NOMO-1 (cell line): ENCODE results near the gene TRIM33.
"Not testable (repeated sequence)": the region's sequence is repeated elsewhere in the genome, so short reads cannot be mapped to it uniquely, and the experiment has no call there.

Experiments
- DNase-seq, 2 experiments: peaks; one replicate each; lab custom pipeline; 2025; ENCODE audit not compliant: unreplicated experiment in 2 of 2; lab: John Stamatoyannopoulos, UW

The TRIM33 gene

DNA sequence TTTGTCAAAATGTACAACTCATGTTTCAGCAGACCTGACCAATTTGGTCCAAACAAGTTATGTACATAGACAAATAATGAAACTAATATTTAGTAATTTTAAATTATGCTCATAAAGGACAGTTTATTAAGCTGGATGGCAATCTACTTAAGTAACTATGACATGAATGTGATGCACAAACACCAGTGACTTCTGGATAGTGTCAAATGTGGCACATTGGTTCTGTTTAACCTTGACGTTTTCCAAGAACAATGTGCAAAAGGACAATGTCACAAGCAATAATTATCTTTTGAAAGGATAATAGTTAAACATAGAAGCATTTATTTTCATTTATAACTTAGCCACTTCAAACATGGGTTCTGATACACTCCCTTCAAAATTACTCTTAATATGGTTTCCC is 80.0 kb downstream of the TRIM33 start:
- no peak for DNase-seq

DNA sequence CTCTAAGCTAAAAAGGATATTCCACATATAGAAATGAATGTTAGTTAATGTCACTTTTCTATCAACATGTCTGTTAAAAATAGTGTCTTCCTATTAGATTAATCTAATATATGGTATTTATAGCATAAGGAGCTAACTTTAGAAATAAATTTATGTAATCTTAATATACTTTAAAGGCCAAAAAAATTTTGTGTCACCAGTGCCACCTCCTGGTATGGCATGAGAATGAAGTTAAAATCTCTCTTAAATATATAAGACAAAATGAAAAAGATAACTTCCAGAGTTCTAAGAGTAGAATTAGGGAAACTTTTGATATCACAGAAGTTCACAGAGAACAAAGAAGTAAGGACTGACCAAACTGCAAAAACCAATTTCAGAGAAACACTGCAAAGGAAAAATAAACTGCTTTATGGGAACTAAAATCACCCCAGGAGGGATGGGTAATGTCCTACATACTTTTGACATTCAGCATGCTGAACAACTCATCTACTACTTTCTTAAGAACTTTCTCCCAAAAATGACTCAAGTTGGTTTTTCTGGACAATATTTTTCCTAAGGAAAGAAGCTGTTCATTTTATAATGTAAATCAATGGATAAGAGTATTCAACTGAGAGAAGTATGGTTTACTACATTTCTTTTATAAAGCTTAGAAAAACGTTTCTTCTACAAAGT is 82.8 kb downstream of the TRIM33 start:
- DNase-seq: peak in 1 of 2 experiments; percentile 11

DNA sequence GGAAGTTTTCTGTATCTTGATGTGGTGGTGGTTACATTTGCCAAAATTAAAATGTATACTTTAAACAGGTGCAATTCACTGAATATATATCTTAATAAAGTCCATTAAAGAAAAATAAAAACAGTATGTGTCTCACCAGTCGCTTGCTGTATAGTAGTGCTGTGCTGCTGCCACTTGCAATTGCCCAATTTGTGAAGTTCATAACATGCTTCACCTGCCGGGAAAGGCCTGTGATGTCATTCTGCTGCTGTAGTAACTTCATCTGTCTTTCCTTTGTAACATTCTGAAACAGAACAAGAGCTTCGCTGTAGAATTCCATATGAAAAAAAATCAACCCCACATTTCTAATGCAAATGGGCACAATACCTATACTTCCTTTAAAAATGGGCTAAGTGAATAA is 83.4 kb downstream of the TRIM33 start:
- DNase-seq: no peak

DNA sequence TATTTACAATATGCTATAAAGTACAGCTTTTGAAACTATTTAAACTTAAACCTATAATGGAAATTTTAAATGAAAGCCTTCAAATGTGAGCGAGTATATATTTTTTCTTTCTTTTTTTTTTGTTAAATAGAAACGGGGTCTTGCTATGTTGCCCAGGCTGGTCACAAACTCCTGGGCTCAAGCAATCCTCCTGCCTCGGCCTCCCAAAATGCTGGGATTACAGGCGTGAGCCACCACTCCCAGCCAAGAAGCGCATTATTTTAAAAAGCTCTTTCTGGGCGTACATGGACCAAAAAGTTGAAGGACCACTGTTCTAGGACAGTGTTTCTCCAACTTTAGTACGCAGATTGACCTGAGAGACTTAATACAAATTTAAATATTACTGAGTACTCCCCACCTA is 87.5 kb downstream of the TRIM33 start:
- no peak for DNase-seq

DNA sequence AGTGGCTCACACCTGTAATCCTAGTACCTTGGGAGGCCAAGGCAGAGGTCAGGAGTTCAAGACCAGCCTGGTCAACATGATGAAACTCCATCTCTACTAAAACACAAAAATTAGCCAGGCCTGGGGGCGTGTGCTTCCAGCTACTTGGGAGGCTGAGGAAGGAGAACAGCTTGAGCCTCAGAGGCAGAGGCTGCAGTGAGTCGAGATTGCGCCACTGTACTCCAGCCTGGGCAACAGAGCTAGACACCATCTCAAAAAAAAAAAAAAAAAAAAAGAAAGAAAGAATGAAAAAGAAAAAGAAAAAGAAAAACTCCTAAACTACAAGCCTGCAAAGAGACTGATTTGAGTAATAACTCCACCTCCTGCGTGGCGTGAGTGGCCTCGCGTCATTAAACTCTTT is 92.1 kb downstream of the TRIM33 start:
- DNase-seq: not testable (repeated sequence)

DNA sequence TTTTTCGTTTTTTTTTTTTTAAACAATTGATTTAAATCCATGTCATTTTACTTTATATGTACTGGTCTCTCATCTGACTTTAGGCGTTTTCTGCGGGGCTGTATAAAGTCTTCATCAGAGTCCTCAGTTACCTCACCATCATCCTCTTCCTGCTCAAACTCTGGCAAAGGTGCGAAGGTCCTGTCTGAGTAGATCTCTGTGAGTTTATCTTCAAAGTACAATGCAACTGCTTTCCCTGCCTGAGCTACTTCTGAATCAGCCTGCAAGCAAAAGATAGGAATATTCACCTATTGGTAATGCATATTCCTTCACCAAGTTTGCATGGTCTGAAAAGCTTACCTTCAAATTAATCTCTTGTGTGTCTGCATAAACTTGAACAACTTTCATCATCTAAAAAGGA is 113.4 kb downstream of the TRIM33 start:
- no peak for DNase-seq

DNA sequence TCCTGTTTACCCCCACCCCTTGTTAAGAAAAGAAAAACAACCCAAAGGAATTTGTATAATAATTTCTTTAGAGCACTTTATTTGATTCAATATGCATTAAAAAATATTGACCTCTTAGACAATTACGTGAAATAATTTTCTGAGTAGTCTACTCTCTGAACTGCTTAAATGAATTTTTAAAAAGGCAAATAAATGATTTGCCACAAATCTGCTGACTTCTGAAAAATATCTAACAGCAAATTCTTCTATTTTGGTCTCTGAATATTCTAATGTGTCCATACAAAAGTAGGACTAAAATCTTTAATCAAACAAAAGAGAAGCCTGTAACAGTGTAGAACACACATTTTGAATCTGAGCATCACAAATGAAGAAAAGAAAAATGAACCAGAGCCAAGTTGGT is 115.1 kb downstream of the TRIM33 start:
- no peak for DNase-seq

DNA sequence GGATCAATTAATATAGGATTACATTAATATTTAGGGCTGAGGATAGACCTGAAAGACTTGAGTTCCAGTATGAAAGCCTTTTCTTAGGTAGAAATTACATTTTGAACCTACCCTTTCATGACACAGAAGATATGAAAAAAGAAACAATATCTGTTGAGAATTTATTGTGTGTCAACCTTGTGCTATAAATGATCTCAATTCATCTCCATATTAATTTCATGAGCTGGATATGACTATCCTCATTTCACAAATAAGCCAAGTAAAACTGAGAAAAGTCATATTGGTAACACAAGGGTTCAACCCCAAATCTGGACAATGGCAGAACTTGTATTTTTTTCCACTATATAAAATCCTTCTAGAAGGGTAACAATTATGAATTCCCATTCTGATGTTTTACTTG is 120.0 kb downstream of the TRIM33 start:
- no peak for DNase-seq

DNA sequence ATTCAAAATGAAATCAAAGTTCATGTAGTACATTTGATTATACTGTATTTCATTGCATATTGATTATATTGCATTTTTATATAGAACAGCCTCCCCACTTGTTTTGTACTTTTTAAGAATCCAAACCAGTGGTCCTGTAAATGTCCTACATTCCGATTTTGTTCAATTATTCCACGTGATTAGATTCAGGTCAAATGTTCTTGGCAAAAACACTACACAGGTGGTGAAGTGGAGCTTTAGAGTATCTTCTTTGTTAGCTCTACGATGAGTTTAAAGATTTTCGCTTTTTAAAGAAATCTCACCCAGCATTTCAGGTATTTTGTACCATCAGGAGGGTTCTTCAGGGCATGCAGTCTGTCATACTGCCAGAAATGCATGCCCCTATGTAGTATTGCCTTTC is 120.6 kb downstream of the TRIM33 start:
- no peak for DNase-seq

DNA sequence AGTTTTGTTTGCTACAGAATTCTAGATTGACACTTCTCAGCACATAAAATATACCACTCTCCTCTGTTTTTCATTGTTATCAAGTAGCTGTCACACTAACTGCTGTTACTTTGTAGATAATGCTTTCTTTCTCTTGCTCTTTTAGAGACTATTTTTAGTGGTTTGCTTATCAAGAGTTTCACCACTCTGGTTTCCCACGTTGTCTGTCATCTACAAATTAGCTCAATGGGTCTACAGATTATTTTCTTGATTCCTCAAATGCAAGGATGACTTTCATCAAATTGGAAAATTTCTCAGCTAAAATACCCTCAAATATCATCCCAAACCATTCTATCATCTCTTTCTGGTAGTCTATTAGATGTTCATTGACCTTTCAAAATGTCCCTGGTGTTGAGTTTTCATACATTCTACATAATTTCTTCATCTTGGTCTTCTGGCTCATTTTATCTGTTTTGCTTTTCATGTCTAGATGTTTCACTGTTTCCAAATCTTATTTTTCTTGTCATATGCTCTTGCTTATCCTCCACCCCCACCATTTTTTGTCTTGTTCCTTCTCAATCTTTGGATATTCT is 122.5 kb downstream of the TRIM33 start:
- DNase-seq: no peak

DNA sequence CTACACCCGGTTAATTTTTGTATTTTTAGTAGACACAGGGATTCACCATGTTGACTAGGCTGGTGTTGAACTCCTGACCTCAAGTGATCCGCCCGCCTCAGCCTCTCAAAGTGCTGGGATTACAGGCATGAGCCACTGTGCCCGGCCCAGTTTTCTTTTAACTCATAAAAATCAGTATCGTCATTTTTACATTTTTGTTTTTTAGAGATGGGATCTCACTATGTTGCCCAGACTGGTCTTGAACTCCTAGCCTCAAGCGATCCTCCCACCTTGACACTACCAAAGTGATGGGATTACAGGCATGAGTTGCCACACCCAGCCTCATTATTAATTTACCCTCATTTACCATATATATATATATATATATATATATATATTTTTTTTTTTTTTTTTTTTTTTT is 123.4 kb downstream of the TRIM33 start:
- DNase-seq: not testable (repeated sequence)

DNA sequence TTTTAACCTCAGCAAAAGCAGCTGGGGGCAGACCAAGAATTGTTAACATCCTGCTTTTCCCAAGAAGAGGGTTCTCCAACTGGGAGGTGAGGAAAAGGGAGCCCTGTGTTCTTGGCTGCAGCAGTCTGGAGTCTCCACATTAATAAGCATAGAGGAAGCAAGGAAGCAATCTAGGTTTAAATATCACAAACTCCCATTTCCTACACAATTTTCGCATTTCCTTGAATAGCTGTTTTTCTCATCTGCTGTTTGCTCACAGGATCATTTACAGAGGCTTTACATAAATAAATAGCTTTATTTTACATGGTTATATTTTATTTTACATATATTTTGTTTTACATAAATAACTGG is 124.0 kb downstream of the TRIM33 start:
- no peak for DNase-seq

DNA sequence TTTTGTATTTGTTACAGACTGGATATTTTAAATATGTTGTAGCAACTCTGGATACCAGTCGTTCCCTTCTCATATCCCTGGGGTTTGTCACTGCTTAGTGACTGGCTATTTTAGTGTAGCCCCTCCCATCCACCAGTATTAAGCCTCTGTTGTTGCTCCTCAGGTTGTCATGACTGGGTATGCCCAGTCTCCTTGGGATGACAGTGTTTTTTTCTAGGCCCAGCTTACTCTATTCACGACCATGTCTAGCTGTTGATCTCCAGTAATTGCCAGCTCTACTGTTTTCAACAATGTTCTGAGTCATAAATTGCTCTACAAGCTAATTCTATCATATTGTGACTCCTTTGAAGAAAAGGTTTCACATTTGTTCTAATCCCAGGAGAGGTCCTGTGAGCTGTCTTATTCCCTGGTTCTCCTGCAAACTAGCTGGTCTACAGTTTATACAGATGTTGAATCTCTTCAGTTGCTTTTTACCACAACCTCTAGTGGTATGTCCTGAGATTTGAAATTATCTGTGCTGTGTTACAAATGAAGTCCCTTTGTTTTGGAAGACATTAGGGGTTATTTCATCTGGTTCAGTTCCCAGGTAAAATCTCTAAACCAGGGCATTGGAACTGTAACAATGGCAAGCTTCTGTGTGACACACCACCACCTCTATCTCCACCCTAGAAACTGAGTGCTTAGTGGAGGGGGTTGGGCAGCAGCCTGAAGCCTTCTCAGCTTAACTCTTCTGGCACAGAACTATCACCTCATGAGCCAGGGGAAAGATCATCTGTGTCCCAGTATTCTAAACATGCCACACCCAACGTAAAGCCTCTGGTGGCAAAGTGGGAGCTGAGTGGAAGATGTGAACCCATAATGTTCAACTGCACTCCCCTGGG is 124.6 kb downstream of the TRIM33 start:
- no peak for DNase-seq

DNA sequence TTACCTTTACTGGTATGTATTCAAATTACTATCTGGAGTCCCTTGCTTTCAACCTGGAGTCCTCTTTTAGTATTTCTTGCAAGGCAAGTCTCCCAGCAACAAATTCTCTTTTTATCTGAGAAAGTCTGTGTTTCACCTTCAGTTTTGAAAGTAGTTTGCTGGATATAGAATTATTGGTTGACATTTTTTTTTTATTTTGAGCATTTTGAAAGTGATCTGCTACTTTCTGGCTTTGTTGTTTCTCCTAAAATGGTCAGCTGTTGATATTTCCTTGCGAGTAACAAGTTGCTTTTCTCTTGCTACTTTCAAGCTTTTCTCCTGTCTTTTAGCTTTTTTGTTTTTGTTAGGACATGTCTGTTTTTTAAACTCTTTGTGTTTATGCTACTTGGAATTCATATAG is 126.1 kb downstream of the TRIM33 start:
- DNase-seq: no peak

DNA sequence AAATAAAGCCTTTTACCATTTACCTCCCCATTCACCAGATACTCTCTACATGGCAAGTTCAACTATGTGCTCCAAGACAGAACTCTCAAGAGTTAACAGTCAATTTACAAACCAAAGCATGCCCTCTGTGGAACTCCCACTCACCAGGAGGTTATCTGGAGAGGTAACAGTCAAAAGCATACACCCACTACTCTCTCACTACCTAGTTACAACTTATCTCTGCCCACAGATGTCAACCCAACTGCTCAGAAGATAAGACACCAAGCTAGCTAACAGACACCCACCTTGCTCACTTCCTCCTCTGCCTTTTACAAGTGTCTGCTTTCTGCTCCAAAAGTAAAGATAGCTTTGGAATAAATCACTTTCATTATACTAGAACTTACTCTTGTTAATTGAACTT is 131.0 kb downstream of the TRIM33 start:
- no peak for DNase-seq

DNA sequence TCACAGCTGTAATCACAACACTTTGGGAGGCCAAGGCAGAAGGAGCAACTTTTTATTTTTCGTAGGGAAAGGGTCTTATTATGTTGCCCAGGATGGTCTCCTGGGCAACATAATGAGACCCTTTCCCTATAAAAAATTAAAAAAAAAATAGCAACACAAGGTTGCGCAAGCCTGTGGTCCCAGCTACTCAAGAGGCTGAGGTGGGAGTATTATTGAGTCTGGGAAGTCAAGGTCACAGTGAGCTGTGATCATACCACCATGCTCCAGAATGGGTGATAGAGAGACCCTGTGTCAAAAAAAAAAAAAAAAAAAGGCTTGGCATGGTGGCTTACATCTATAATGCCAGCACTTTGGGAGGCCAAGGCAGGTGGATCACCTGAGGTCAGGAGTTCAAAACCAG is 131.6 kb downstream of the TRIM33 start:
- no peak for DNase-seq

DNA sequence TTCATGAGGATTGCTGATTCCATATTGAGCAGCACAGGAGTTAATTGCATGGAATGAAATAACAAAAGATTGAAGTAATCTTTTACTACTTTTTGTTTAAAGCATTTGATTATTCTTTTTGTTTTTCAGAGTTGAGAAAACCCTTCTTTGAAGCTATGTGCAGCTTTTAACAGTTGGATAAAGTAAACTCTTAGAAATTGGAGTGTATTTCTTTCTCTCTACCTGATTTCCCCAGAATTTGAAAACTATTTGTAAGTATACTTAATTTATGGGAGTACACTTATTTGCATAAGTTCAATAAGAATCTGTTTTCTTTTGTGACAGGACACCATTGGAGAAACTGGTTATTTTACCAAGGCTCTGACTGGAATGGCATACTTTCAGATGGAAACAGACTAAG is 133.6 kb downstream of the TRIM33 start:
- no peak for DNase-seq

DNA sequence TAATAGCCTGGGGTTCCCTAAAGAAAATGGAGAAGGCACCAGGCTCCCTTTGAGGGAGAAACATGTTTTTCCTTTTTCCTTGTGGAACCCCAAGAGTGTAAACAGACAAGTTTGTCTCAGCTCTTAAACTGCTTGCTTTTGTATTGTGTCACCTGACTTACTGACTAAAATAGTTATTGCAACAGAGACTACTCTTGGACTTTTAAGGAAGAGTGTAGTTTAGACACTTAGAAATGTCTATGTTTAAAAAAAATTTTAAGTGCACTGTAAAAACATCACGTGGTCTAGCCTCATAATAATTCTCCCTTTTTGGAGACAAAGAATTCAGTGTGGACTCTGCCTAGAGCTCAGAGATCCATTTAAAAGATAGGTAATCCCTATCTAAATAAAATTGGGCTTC is 141.1 kb downstream of the TRIM33 start:
- DNase-seq: peak; percentile 35 to 76

DNA sequence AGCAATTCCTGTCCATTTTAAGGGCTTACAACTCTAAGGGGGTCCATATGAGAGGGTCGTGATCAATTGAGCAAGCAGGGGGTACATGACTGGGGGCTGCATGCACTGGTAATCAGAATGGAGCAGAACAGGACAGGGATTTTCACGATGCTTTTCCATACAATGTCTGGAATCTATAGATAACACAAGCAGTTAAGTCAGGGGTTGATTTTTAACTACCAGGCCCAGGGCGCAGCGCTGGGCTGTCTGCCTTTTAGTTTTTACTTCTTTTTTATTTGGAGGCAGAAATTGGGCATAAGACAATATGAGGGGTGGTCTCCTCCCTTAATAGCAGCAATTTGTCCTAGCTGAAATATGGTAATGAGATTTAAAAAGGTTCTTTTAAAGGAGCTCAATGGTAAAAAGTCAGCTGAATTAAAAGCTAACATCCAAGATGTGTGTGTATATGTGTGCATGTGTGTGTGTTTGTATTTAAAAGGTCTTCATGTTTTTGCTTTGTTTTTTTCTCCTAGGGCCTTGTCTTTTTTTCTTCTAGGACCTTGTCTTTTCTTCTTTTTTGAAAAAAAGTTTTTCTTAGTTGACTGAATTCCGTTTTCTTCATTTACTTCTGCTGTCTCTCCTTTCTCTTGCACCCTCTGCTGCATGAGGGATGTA is 141.6 kb downstream of the TRIM33 start:
- DNase-seq: not testable (repeated sequence)

DNA sequence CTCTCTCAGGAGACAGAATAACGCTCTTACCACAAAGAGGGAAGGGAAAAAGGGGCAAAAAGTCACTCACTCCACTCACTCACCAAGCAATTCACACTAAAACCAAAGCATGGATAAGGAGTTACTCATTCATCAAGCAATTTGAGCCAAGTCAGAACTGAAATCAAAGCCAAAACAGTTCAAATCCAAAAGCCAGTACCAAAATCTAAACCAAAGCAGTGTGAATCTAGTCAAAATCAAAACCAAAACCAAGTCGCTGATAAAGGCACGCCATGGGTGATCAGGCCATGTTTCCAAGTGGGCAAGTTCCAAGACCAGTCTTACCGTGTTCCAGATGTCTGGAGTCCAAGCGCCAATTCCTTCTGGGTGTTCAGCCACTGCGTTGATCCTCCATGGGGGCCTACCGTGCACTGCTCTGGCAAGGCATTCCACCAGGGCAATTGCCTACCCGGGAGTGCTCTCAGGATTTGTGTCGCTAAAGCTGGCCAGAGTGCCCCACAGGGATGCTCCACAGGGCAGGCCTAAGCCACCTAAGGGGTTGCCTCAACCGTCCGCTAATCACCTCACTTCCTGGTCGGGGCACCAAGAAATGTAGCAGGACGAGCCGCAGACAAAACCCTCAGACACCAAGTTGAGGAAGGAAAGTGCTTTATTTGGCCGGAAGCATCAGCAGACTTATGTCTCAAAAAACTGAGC is 142.3 kb downstream of the TRIM33 start:
- DNase-seq: no peak

DNA sequence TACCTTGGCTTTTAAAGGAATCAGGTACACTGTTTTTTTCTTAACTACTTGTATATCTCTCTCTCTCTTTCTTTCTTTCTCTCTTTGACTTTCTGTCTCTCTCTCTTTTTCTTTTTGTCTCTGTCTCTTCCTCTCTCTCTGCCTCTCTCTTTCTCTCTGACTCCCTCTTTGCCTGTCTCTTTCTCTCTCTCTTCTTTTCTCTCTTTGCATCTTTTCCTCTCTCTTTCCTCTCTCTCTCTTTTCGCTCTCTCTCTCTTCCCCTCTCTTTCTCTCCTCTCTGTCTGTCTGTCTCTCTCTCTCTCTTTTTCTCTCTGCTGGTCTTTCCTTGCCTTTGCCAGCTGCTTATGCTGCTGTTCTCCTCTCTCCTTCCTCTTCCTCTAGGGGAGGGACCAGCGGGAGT is 143.2 kb downstream of the TRIM33 start:
- DNase-seq: no peak
